Measurements from ENCODE around the gene LHFPL3.

LHFPL3 gene

DNA sequence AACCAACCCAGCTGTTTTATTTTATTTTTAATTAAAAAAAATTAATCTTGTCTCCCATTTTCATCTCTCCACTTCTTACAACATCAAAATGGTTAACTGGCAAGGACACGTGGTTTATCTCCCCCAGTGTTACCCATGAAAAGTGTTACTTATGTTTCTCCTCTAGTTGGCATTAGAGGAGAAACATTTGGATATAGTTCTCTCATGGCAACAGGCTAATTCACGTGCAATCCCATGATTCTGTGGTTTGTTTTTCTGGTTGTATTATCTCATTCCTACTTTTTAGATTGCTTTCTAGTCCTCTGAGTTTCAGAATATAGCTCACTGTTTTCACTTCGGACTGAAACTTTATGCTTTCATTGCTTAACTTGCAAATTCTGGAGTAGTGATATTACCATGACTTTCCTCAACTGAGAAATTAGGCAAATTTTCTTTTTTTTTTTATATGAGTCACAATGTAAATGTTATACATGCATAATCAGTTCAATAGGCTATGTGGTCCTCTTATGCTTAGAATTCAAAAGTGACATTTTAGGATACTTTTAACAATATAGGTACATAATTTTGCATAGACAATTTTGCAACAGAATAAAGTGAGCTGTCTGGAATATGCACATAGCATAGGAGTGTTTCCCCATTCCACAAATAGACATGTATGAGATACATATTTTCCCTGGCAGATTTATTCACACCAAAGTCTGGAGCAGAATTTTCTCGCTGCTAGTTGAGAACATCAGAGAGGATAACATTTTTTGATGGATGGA, 43.0 kb downstream of the LHFPL3 start:
- TF ChIP-seq, protein P1, sequence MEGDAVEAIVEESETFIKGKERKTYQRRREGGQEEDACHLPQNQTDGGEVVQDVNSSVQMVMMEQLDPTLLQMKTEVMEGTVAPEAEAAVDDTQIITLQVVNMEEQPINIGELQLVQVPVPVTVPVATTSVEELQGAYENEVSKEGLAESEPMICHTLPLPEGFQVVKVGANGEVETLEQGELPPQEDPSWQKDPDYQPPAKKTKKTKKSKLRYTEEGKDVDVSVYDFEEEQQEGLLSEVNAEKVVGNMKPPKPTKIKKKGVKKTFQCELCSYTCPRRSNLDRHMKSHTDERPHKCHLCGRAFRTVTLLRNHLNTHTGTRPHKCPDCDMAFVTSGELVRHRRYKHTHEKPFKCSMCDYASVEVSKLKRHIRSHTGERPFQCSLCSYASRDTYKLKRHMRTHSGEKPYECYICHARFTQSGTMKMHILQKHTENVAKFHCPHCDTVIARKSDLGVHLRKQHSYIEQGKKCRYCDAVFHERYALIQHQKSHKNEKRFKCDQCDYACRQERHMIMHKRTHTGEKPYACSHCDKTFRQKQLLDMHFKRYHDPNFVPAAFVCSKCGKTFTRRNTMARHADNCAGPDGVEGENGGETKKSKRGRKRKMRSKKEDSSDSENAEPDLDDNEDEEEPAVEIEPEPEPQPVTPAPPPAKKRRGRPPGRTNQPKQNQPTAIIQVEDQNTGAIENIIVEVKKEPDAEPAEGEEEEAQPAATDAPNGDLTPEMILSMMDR (IDR thresholded peaks at IDR 0.05) = no peak
- no peaks in the 10 kb centered on the region for H3K4me1 Mint-ChIP-seq
- peaks cover 6% of the 10 kb centered on the region for H3K27me3 Mint-ChIP-seq (ENCODE audit: low read depth, poor library complexity)
- peaks cover 3% of the 10 kb centered on the region for H3K9me3 Mint-ChIP-seq
- no peak overlapping the region for H3K4me3 Mint-ChIP-seq
- DNase-seq = no peak
- no peaks in the 10 kb centered on the region for H3K36me3 Mint-ChIP-seq (ENCODE audit: low read depth)
- H3K27ac Mint-ChIP-seq = no peak overlapping the region

DNA sequence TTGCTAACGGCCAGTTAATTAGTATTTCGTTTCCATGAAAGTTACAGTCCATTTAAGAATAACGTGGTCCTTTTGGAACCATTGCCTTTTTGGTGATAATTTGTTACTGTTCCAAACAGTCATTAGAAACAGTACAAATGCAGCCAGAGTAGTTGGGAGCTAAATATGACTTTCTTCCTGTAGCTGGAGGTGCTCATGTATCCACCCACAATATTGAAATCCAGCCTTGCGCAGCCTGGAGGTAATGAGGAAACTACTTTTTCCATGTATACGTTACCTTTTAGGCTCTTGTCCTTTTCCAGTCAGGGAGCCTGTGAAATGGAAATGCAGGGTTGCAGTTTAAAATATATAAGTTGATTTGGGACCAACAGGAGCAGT, 43.6 kb downstream of the LHFPL3 start:
- H3K27me3 Mint-ChIP-seq (ENCODE audit: low read depth, poor library complexity) = peaks cover 6% of the 10 kb centered on the region
- no peaks in the 10 kb centered on the region for H3K36me3 Mint-ChIP-seq (ENCODE audit: low read depth)
- H3K4me1 Mint-ChIP-seq = no peaks in the 10 kb centered on the region
- H3K27ac Mint-ChIP-seq = no peak overlapping the region
- no peak overlapping the region for H3K4me3 Mint-ChIP-seq
- DNase-seq = no peak
- TF ChIP-seq, protein P1 (IDR thresholded peaks at IDR 0.05) = no peak
- peaks cover 3% of the 10 kb centered on the region for H3K9me3 Mint-ChIP-seq

DNA sequence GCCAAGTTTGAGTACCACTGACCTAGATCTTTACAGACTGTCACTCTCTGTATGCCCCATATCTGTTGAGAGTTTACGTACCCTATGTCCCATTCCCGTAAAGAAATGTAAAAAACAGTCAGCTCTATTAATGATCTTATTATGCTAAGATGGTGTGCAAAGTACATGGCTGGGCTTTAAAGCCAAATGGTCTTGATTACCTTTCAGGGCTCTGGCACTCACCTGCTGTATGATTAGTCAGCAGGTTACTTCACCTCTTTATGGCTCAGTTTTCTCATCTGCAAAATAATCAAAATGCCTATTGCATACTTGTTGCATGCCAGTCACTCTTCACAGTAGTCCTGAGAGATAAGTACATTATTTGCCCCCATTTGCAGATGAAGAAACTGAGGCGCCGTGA, 54.2 kb downstream of the LHFPL3 start:
- Mint-ChIP-seq H3K36me3 (ENCODE audit: low read depth) (no peaks in the 10 kb centered on the region), H3K4me3 (no peak overlapping the region), H3K9me3 (peaks cover 19% of the 10 kb centered on the region), H3K4me1 (no peaks in the 10 kb centered on the region), H3K27ac (no peak overlapping the region), H3K27me3 (ENCODE audit: low read depth, poor library complexity) (peaks cover 16% of the 10 kb centered on the region)
- no peak for DNase-seq
- TF ChIP-seq, protein P1 (IDR thresholded peaks at IDR 0.05) = no peak

DNA sequence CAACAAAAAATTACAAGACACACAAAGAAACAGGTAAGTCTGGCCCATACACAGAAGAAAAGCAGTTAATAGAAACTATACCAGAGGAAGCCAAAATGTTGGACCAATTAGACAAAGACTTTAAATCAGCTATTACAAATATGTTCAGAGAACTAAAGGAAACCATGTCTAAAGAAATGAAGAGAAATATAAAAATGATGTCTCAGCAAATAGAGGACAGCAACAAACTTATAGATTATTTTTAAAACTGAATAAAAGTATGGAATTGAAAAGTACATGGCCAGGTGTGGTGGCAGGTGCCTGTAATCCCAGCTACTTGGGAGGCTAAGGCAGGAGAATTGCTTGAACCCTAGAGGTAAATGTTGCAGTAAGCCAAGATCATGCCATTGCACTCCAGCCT, 58.5 kb downstream of the LHFPL3 start:
- Mint-ChIP-seq H3K9me3 (peaks cover 52% of the 10 kb centered on the region), H3K27me3 (ENCODE audit: low read depth, poor library complexity) (peaks cover 3% of the 10 kb centered on the region), H3K4me3 (no peak overlapping the region), H3K36me3 (ENCODE audit: low read depth) (no peaks in the 10 kb centered on the region), H3K27ac (no peak overlapping the region), H3K4me1 (no peaks in the 10 kb centered on the region)
- DNase-seq = no peak
- TF ChIP-seq, protein P1 (IDR thresholded peaks at IDR 0.05) = no peak

DNA sequence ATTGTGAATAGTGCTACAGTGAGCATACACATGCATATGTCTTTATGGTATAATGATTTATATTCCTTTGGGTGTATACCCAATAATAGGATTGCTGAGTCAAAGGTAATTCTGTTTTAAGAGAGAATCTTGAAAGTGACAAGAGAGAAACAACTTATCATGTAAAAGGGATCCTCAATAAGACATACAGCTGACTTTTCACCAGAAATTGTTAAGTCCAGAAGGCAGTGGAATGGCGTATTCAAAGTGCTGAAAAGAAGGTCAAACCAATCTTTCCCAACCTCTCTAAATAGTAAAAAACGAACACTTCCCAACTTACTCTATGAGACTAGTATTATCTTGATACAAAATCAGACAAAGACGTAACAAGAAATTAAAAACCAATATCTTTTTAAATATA, 59.8 kb downstream of the LHFPL3 start:
- H3K4me1 Mint-ChIP-seq = no peaks in the 10 kb centered on the region
- H3K9me3 Mint-ChIP-seq = peaks cover 53% of the 10 kb centered on the region
- H3K36me3 Mint-ChIP-seq (ENCODE audit: low read depth) = no peaks in the 10 kb centered on the region
- TF ChIP-seq, protein P1 (IDR thresholded peaks at IDR 0.05) = no peak
- no peak overlapping the region for H3K27ac Mint-ChIP-seq
- H3K4me3 Mint-ChIP-seq = no peak overlapping the region
- DNase-seq = no peak
- H3K27me3 Mint-ChIP-seq (ENCODE audit: low read depth, poor library complexity) = peaks cover 3% of the 10 kb centered on the region

DNA sequence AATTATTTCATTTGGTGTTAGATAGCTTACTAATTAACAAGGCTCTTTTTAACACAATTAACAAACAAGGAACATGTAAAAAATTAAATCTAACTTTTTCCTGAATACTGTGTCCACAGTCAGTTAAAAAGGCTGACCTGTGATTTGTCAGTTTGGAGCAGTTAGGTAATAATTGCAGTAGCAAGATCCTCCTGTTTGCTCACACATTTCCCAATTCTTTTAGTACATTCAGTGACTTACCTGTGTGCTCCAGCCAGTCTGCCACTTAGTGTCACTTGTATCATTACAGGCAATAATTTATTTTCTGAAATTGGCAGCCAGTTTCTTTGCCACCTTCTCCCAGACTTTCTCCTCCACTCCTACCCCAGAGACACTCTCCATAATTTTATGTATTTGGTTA, 66.8 kb downstream of the LHFPL3 start:
- no peak for DNase-seq
- Mint-ChIP-seq H3K27ac (no peak overlapping the region), H3K27me3 (ENCODE audit: low read depth, poor library complexity) (peaks cover 11% of the 10 kb centered on the region)

More for the DNA sequence above, 66.8 kb downstream of the LHFPL3 start:
- no peak overlapping the region for H3K4me3 Mint-ChIP-seq
- H3K36me3 Mint-ChIP-seq (ENCODE audit: low read depth) = no peaks in the 10 kb centered on the region
- TF ChIP-seq, protein P1 (IDR thresholded peaks at IDR 0.05) = no peak
- H3K9me3 Mint-ChIP-seq = peaks cover 9% of the 10 kb centered on the region
- no peaks in the 10 kb centered on the region for H3K4me1 Mint-ChIP-seq
